ENCODE measurements around the gene NKAIN4. TPM values are rescaled to one million over a fixed set of nuclear protein-coding genes. Genes with fewer than 3 reads are reported as not detected.

Gene NKAIN4
- total RNA-seq, 1 experiment from 2014 or later: not detected

- Histone ChIP-seq H3K79me2 (ENCODE audit: low read length) (no peaks in the 10 kb centered on the region), H3K9me2 (replicated peaks; ENCODE audit: low read length) (no peaks in the 10 kb centered on the region), H4K20me1 (ENCODE audit: low read length) (no peaks in the 10 kb centered on the region), H3K27ac (ENCODE audit: low read length) (no peak overlapping the region), H2AFZ (ENCODE audit: low read length) (no peak overlapping the region), H3K27me3 (ENCODE audit: low read length) (peaks cover 38% of the 10 kb centered on the region), H3K9ac (ENCODE audit: low read length) (no peak overlapping the region), H3K9me3 (ENCODE audit: low read length) (no peaks in the 10 kb centered on the region), H3K4me3 (ENCODE audit: low read length) (no peak overlapping the region), H3K4me2 (ENCODE audit: low read length) (no peak overlapping the region), H3K4me1 (ENCODE audit: insufficient read depth, low read length) (no peaks in the 10 kb centered on the region), H3F3A (ENCODE audit: low read length, unreplicated experiment) (no peaks in the 10 kb centered on the region), H3K36me3 (ENCODE audit: low read depth, low read length) (no peaks in the 10 kb centered on the region)
- BruUV-seq (replicated peaks): no TSS peak
- ChIA-PET POLR2A (ENCODE audit: unreplicated experiment) (no interaction called here), CTCF (no interaction called here)
- TF ChIP-seq EZH2 (IDR thresholded peaks at IDR 0.05; ENCODE audit: low read length, unreplicated experiment) (no peak), EZH2phosphoT487 (IDR thresholded peaks at IDR 0.05; ENCODE audit: borderline replicate concordance, low read length) (no peak), CTCF (conservative IDR thresholded peaks at IDR 0.05; ENCODE audit: low read depth, low read length) (no peak)
- DNase-seq: no peak
- intact Hi-C loops (cut with micrococcal nuclease): no loop called here
- no peak for ATAC-seq
These were observed 40.8 kb upstream of the NKAIN4 start for GRCh38 chr20:63295018-63295417.

GRCh38 chr20:63294536-63294900 is 40.3 kb upstream of the NKAIN4 start:
- intact Hi-C loops (cut with micrococcal nuclease): no loop called here
- H3K27ac ChIP-seq (ENCODE audit: low read length): no peak overlapping the region
- CTCF ChIA-PET: no interaction called here

More at GRCh38 chr20:63294536-63294900, 40.3 kb upstream of the NKAIN4 start:
- H3K9me3 ChIP-seq (ENCODE audit: low read length): no peaks in the 10 kb centered on the region
- no peaks in the 10 kb centered on the region for H4K20me1 ChIP-seq (ENCODE audit: low read length)
- no peak overlapping the region for H3K4me2 ChIP-seq (ENCODE audit: low read length)
- no peaks in the 10 kb centered on the region for H3K9me2 ChIP-seq (replicated peaks; ENCODE audit: low read length)
- H3K79me2 ChIP-seq (ENCODE audit: low read length): no peaks in the 10 kb centered on the region
- POLR2A ChIA-PET (ENCODE audit: unreplicated experiment): interaction anchor here (0.5 kb wide), 1 partner anchor 347 kb away, joined by 3 read pairs; no protein-coding TSS in a partner anchor
- H3K9ac ChIP-seq (ENCODE audit: low read length): no peak overlapping the region
- peaks cover 38% of the 10 kb centered on the region for H3K27me3 ChIP-seq (ENCODE audit: low read length)
- no TSS peak for BruUV-seq (replicated peaks)
- ATAC-seq (no peak), DNase-seq (no peak)
- H3F3A ChIP-seq (ENCODE audit: low read length, unreplicated experiment): no peaks in the 10 kb centered on the region
- no peaks in the 10 kb centered on the region for H3K4me1 ChIP-seq (ENCODE audit: insufficient read depth, low read length)
- no peak for TF ChIP-seq EZH2 (IDR thresholded peaks at IDR 0.05; ENCODE audit: low read length, unreplicated experiment)
- TF ChIP-seq EZH2phosphoT487 (IDR thresholded peaks at IDR 0.05; ENCODE audit: borderline replicate concordance, low read length): no peak
- TF ChIP-seq CTCF (conservative IDR thresholded peaks at IDR 0.05; ENCODE audit: low read depth, low read length): no peak
- H3K36me3 ChIP-seq (ENCODE audit: low read depth, low read length): no peaks in the 10 kb centered on the region
- H3K4me3 ChIP-seq (ENCODE audit: low read length): no peak overlapping the region
- no peak overlapping the region for H2AFZ ChIP-seq (ENCODE audit: low read length)
